ENCODE measurements around the gene CDK15. TPM values are rescaled to one million over a fixed set of nuclear protein-coding genes. Genes with fewer than 3 reads are reported as not detected.
A peak's percentile ranks its signal among the peaks of the same experiment; 100 is the strongest.

Gene CDK15
- total RNA-seq, 1 experiment from 2014 or later, result not detected

- TF ChIP-seq ZNF532 (CRISPR knock-in tag; IDR thresholded peaks at IDR 0.05; ENCODE audit: borderline replicate concordance), result no peak
Measured at GRCh38 chr2:201923436-201924328, 117.3 kb downstream of the CDK15 start (continued).

GRCh38 chr2:201924453-201924852 lies 118.1 kb downstream of the CDK15 start:
- Mint-ChIP-seq H3K36me3 (peaks cover 4% of the 10 kb centered on the region; the same call in 1 of the 2 replicates), H3K9me3 (peaks cover 8% of the 10 kb centered on the region), H3K27ac (no peak overlapping the region), H3K27me3 (ENCODE audit: low read depth) (peaks cover 6% of the 10 kb centered on the region), H3K4me1 (peaks cover 40% of the 10 kb centered on the region), H3K4me3 (no peak overlapping the region)
- DNase-seq (ENCODE audit: low spot score) (no peak), ATAC-seq (no peak)
- TF ChIP-seq CDX4 (CRISPR knock-in tag; IDR thresholded peaks at IDR 0.05; ENCODE audit: borderline replicate concordance) (no peak), ATF1 (CRISPR knock-in tag; IDR thresholded peaks at IDR 0.05) (no peak)
- ChIA-PET CTCF (interaction anchor here (1.1 kb wide), 1 partner anchor 28 kb away, joined by 3 read pairs; no protein-coding TSS in a partner anchor), POLR2A (no interaction called here)

GRCh38 chr2:201925056-201925455 lies 118.7 kb downstream of the CDK15 start:
- peaks cover 6% of the 10 kb centered on the region for H3K27me3 Mint-ChIP-seq (ENCODE audit: low read depth)
- H3K4me3 Mint-ChIP-seq, result no peak overlapping the region
- H3K36me3 Mint-ChIP-seq, result peaks cover 4% of the 10 kb centered on the region; the same call in 1 of the 2 replicates
- H3K9me3 Mint-ChIP-seq, result peaks cover 8% of the 10 kb centered on the region
- CTCF ChIA-PET, result no interaction called here
- POLR2A ChIA-PET, result no interaction called here
- H3K4me1 Mint-ChIP-seq, result peaks cover 45% of the 10 kb centered on the region
- TF ChIP-seq MYBL2 (CRISPR knock-in tag; IDR thresholded peaks at IDR 0.05), result no peak
- TF ChIP-seq, protein P1, sequence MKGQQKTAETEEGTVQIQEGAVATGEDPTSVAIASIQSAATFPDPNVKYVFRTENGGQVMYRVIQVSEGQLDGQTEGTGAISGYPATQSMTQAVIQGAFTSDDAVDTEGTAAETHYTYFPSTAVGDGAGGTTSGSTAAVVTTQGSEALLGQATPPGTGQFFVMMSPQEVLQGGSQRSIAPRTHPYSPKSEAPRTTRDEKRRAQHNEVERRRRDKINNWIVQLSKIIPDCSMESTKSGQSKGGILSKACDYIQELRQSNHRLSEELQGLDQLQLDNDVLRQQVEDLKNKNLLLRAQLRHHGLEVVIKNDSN (CRISPR knock-in tag; IDR thresholded peaks at IDR 0.05), result no peak
- no peak for TF ChIP-seq ZSCAN18 (CRISPR knock-in tag; IDR thresholded peaks at IDR 0.05)
- TF ChIP-seq ZNF219 (CRISPR knock-in tag; IDR thresholded peaks at IDR 0.05; ENCODE audit: borderline replicate concordance), result no peak
- TF ChIP-seq ZNF416 (CRISPR knock-in tag; IDR thresholded peaks at IDR 0.05), result no peak
- TF ChIP-seq EMX1 (CRISPR knock-in tag; IDR thresholded peaks at IDR 0.05), result no peak
- TF ChIP-seq PRRX2 (CRISPR knock-in tag; IDR thresholded peaks at IDR 0.05), result no peak
- TF ChIP-seq ZNF263 (CRISPR knock-in tag; IDR thresholded peaks at IDR 0.05; ENCODE audit: low read depth), result no peak
- TF ChIP-seq CREB1 (CRISPR knock-in tag; IDR thresholded peaks at IDR 0.05), result no peak
- TF ChIP-seq ETV6 (CRISPR knock-in tag; IDR thresholded peaks at IDR 0.05), result no peak
- TF ChIP-seq, protein P2, sequence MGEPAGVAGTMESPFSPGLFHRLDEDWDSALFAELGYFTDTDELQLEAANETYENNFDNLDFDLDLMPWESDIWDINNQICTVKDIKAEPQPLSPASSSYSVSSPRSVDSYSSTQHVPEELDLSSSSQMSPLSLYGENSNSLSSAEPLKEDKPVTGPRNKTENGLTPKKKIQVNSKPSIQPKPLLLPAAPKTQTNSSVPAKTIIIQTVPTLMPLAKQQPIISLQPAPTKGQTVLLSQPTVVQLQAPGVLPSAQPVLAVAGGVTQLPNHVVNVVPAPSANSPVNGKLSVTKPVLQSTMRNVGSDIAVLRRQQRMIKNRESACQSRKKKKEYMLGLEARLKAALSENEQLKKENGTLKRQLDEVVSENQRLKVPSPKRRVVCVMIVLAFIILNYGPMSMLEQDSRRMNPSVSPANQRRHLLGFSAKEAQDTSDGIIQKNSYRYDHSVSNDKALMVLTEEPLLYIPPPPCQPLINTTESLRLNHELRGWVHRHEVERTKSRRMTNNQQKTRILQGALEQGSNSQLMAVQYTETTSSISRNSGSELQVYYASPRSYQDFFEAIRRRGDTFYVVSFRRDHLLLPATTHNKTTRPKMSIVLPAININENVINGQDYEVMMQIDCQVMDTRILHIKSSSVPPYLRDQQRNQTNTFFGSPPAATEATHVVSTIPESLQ (CRISPR knock-in tag; IDR thresholded peaks at IDR 0.05), result no peak
- TF ChIP-seq NR2C2 (CRISPR knock-in tag; IDR thresholded peaks at IDR 0.05), result no peak
- no peak for TF ChIP-seq ZNF138 (CRISPR knock-in tag; conservative IDR thresholded peaks at IDR 0.05)
- TF ChIP-seq SP1 (CRISPR knock-in tag; conservative IDR thresholded peaks at IDR 0.05), result no peak
- 0 out of 2 replicates have a peak overlapping the region, but pooled peaks have one; percentile 37 for H3K27ac Mint-ChIP-seq
- DNase-seq (ENCODE audit: low spot score) (no peak), ATAC-seq (no peak)

Data from WTC11 (cell line).